ENCODE measurements around the gene CNOT2.

CNOT2 gene

GRCh38 chr12:70236990-70237389 is 6.2 kb upstream of the CNOT2 start:
- peaks cover 12 to 16% of the 10 kb centered on the region in 2 donors for H3K36me3 ChIP-seq (ENCODE audit: control insufficient read depth in 1 of 2, insufficient read depth in 2 of 2, low read length in 2 of 2)
- H3K4me1 ChIP-seq (ENCODE audit: control insufficient read depth in 1 of 2, insufficient read depth in 2 of 2, low read length in 2 of 2): peaks cover 0 to 2% of the 10 kb centered on the region in 2 donors
- H3K27me3 ChIP-seq (ENCODE audit: low read depth, low read length): no peaks in the 10 kb centered on the region
- no peaks in the 10 kb centered on the region for H3K9me3 ChIP-seq (ENCODE audit: control insufficient read depth in 1 of 2, low read length in 2 of 2)
- no peak overlapping the region for H3K4me3 ChIP-seq (ENCODE audit: low read depth in 1 of 2, low read length in 2 of 2)
- H3K27ac ChIP-seq (ENCODE audit: low read length): no peak overlapping the region

- H3K27ac ChIP-seq (ENCODE audit: low read length): no peak overlapping the region
- peaks cover 12 to 23% of the 10 kb centered on the region in 2 donors for H3K36me3 ChIP-seq (ENCODE audit: control insufficient read depth in 1 of 2, insufficient read depth in 2 of 2, low read length in 2 of 2)
- no peaks in the 10 kb centered on the region for H3K27me3 ChIP-seq (ENCODE audit: low read depth, low read length)
- no peaks in the 10 kb centered on the region for H3K9me3 ChIP-seq (ENCODE audit: control insufficient read depth in 1 of 2, low read length in 2 of 2)
- H3K4me3 ChIP-seq (ENCODE audit: low read depth in 1 of 2, low read length in 2 of 2): no peak overlapping the region
- peaks cover 12 to 21% of the 10 kb centered on the region in 2 donors for H3K4me1 ChIP-seq (ENCODE audit: control insufficient read depth in 1 of 2, insufficient read depth in 2 of 2, low read length in 2 of 2)
Measured at GRCh38 chr12:70240673-70241072, 2.6 kb upstream of the CNOT2 start.

GRCh38 chr12:70241845-70242244 is 1.4 kb upstream of the CNOT2 start:
- H3K36me3 ChIP-seq (ENCODE audit: control insufficient read depth in 1 of 2, insufficient read depth in 2 of 2, low read length in 2 of 2): peaks cover 8 to 22% of the 10 kb centered on the region in 2 donors
- no peaks in the 10 kb centered on the region for H3K9me3 ChIP-seq (ENCODE audit: control insufficient read depth in 1 of 2, low read length in 2 of 2)
- H3K27me3 ChIP-seq (ENCODE audit: low read depth, low read length): no peaks in the 10 kb centered on the region
- H3K4me1 ChIP-seq (ENCODE audit: control insufficient read depth in 1 of 2, insufficient read depth in 2 of 2, low read length in 2 of 2): peaks cover 12 to 33% of the 10 kb centered on the region in 2 donors
- peak overlapping the region; percentile 83 for H3K27ac ChIP-seq (ENCODE audit: low read length)
- H3K4me3 ChIP-seq (ENCODE audit: low read depth in 1 of 2, low read length in 2 of 2): peak overlapping the region; percentile 71 to 90

GRCh38 chr12:70243510-70244371 is 508 bp downstream of the CNOT2 start:
- Histone ChIP-seq H3K36me3 (ENCODE audit: control insufficient read depth in 1 of 2, insufficient read depth in 2 of 2, low read length in 2 of 2) (peaks cover 8 to 15% of the 10 kb centered on the region in 2 donors), H3K4me3 (ENCODE audit: low read depth in 1 of 2, low read length in 2 of 2) (peak overlapping the region; percentile 71 to 90), H3K9me3 (ENCODE audit: control insufficient read depth in 1 of 2, low read length in 2 of 2) (no peaks in the 10 kb centered on the region), H3K27ac (ENCODE audit: low read length) (peak overlapping the region; percentile 92), H3K27me3 (ENCODE audit: low read depth, low read length) (no peaks in the 10 kb centered on the region), H3K4me1 (ENCODE audit: control insufficient read depth in 1 of 2, insufficient read depth in 2 of 2, low read length in 2 of 2) (peaks cover 12 to 48% of the 10 kb centered on the region in 2 donors)

GRCh38 chr12:70244409-70244808 is 1.2 kb downstream of the CNOT2 start:
- H3K4me3 ChIP-seq (ENCODE audit: low read depth in 1 of 2, low read length in 2 of 2): peak overlapping the region; percentile 71 to 90
- no peaks in the 10 kb centered on the region for H3K27me3 ChIP-seq (ENCODE audit: low read depth, low read length)
- H3K27ac ChIP-seq (ENCODE audit: low read length): peak overlapping the region; percentile 92
- no peaks in the 10 kb centered on the region for H3K9me3 ChIP-seq (ENCODE audit: control insufficient read depth in 1 of 2, low read length in 2 of 2)
- H3K36me3 ChIP-seq (ENCODE audit: control insufficient read depth in 1 of 2, insufficient read depth in 2 of 2, low read length in 2 of 2): peaks cover 4 to 15% of the 10 kb centered on the region in 2 donors
- peaks cover 12 to 53% of the 10 kb centered on the region in 2 donors for H3K4me1 ChIP-seq (ENCODE audit: control insufficient read depth in 1 of 2, insufficient read depth in 2 of 2, low read length in 2 of 2)

- peaks cover 4 to 11% of the 10 kb centered on the region in 2 donors for H3K36me3 ChIP-seq (ENCODE audit: control insufficient read depth in 1 of 2, insufficient read depth in 2 of 2, low read length in 2 of 2)
- H3K4me3 ChIP-seq (ENCODE audit: low read depth in 1 of 2, low read length in 2 of 2): peak overlapping the region in 1 of 2 donors; percentile 90
- H3K9me3 ChIP-seq (ENCODE audit: control insufficient read depth in 1 of 2, low read length in 2 of 2): no peaks in the 10 kb centered on the region
- H3K27ac ChIP-seq (ENCODE audit: low read length): no peak overlapping the region
- no peaks in the 10 kb centered on the region for H3K27me3 ChIP-seq (ENCODE audit: low read depth, low read length)
- H3K4me1 ChIP-seq (ENCODE audit: control insufficient read depth in 1 of 2, insufficient read depth in 2 of 2, low read length in 2 of 2): peaks cover 12 to 59% of the 10 kb centered on the region in 2 donors
Measured at GRCh38 chr12:70245458-70245857, 2.2 kb downstream of the CNOT2 start.

- Histone ChIP-seq H3K4me1 (ENCODE audit: control insufficient read depth in 1 of 2, insufficient read depth in 2 of 2, low read length in 2 of 2) (peaks cover 12 to 65% of the 10 kb centered on the region in 2 donors), H3K9me3 (ENCODE audit: control insufficient read depth in 1 of 2, low read length in 2 of 2) (no peaks in the 10 kb centered on the region)
Measured at GRCh38 chr12:70246580-70246979, 3.3 kb downstream of the CNOT2 start.

GRCh38 chr12:70247653-70248199 is 4.5 kb downstream of the CNOT2 start:
- Histone ChIP-seq H3K4me3 (ENCODE audit: low read depth in 1 of 2, low read length in 2 of 2) (no peak overlapping the region), H3K36me3 (ENCODE audit: control insufficient read depth in 1 of 2, insufficient read depth in 2 of 2, low read length in 2 of 2) (peaks cover 0 to 7% of the 10 kb centered on the region in 2 donors), H3K9me3 (ENCODE audit: control insufficient read depth in 1 of 2, low read length in 2 of 2) (no peaks in the 10 kb centered on the region), H3K4me1 (ENCODE audit: control insufficient read depth in 1 of 2, insufficient read depth in 2 of 2, low read length in 2 of 2) (peaks cover 12 to 67% of the 10 kb centered on the region in 2 donors), H3K27me3 (ENCODE audit: low read depth, low read length) (no peaks in the 10 kb centered on the region), H3K27ac (ENCODE audit: low read length) (no peak overlapping the region)

More at GRCh38 chr12:70246580-70246979, 3.3 kb downstream of the CNOT2 start:
- Histone ChIP-seq H3K27me3 (ENCODE audit: low read depth, low read length) (no peaks in the 10 kb centered on the region), H3K4me3 (ENCODE audit: low read depth in 1 of 2, low read length in 2 of 2) (no peak overlapping the region), H3K36me3 (ENCODE audit: control insufficient read depth in 1 of 2, insufficient read depth in 2 of 2, low read length in 2 of 2) (peaks cover 0 to 7% of the 10 kb centered on the region in 2 donors), H3K27ac (ENCODE audit: low read length) (no peak overlapping the region)

- Histone ChIP-seq H3K27ac (ENCODE audit: low read length) (no peak overlapping the region), H3K27me3 (ENCODE audit: low read depth, low read length) (no peaks in the 10 kb centered on the region), H3K36me3 (ENCODE audit: control insufficient read depth in 1 of 2, insufficient read depth in 2 of 2, low read length in 2 of 2) (no peaks in the 10 kb centered on the region), H3K4me1 (ENCODE audit: control insufficient read depth in 1 of 2, insufficient read depth in 2 of 2, low read length in 2 of 2) (peaks cover 12 to 77% of the 10 kb centered on the region in 2 donors), H3K9me3 (ENCODE audit: control insufficient read depth in 1 of 2, low read length in 2 of 2) (no peaks in the 10 kb centered on the region), H3K4me3 (ENCODE audit: low read depth in 1 of 2, low read length in 2 of 2) (no peak overlapping the region)
Measured at GRCh38 chr12:70248876-70249275, 5.6 kb downstream of the CNOT2 start.

- Histone ChIP-seq H3K4me3 (ENCODE audit: low read depth in 1 of 2, low read length in 2 of 2) (no peak overlapping the region), H3K27ac (ENCODE audit: low read length) (no peak overlapping the region), H3K27me3 (ENCODE audit: low read depth, low read length) (no peaks in the 10 kb centered on the region), H3K9me3 (ENCODE audit: control insufficient read depth in 1 of 2, low read length in 2 of 2) (no peaks in the 10 kb centered on the region), H3K4me1 (ENCODE audit: control insufficient read depth in 1 of 2, insufficient read depth in 2 of 2, low read length in 2 of 2) (peaks cover 8 to 75% of the 10 kb centered on the region in 2 donors), H3K36me3 (ENCODE audit: control insufficient read depth in 1 of 2, insufficient read depth in 2 of 2, low read length in 2 of 2) (no peaks in the 10 kb centered on the region)
Measured at GRCh38 chr12:70249903-70250302, 6.7 kb downstream of the CNOT2 start.

- H3K4me1 ChIP-seq (ENCODE audit: control insufficient read depth in 1 of 2, insufficient read depth in 2 of 2, low read length in 2 of 2): peaks cover 0 to 66% of the 10 kb centered on the region in 2 donors
- H3K4me3 ChIP-seq (ENCODE audit: low read depth in 1 of 2, low read length in 2 of 2): no peak overlapping the region
- H3K27ac ChIP-seq (ENCODE audit: low read length): no peak overlapping the region
- H3K36me3 ChIP-seq (ENCODE audit: control insufficient read depth in 1 of 2, insufficient read depth in 2 of 2, low read length in 2 of 2): no peaks in the 10 kb centered on the region
- no peaks in the 10 kb centered on the region for H3K27me3 ChIP-seq (ENCODE audit: low read depth, low read length)
- H3K9me3 ChIP-seq (ENCODE audit: control insufficient read depth in 1 of 2, low read length in 2 of 2): no peaks in the 10 kb centered on the region
Measured at GRCh38 chr12:70251226-70251625, 8.0 kb downstream of the CNOT2 start.
